ENCODE data around the gene DNAH8.

Gene DNAH8

DNA sequence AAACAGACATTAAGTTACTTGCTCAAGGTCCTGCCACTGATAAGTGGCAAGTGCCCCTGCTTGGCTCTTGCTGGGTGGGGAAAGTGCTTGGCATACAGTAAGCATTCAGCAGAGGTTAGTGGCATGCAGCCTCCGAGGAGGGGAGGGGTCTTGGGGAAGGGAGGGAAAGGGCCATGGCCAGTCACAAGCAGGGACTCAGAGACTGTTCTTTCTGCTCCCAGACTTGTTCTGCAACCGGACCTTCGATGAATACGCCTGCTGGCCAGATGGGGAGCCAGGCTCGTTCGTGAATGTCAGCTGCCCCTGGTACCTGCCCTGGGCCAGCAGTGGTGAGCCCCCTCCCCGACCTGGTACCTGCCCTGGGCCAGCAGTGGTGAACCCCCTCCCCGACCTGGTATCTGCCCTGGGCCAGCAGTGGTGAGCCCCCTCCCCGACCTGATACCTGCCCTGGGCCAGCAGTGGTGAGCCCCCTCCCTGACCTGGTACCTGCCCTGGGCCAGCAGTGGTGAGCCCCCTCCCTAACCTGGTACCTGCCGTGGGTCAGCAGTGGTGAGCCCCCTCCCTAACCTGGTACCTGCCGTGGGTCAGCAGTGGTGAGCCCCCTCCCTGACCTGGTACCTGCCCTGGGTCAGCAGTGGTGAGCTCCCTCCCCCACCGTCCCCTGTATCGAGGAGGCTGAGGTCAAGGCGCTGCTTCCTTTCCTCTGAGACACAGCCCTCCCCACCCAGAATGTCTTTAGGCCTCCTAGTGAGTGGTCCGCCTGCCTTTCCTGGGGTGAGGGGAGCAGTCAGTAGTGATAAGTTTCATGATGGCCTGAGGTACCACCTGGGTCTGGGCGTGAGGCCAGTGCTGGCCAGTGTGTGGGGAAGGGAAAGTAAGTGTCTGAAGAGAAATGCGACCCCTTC lies 342.4 kb downstream of the DNAH8 start:
- H3K27ac ChIP-seq, result no peak overlapping the region
- no peak overlapping the region for H3K4me3 ChIP-seq

DNA sequence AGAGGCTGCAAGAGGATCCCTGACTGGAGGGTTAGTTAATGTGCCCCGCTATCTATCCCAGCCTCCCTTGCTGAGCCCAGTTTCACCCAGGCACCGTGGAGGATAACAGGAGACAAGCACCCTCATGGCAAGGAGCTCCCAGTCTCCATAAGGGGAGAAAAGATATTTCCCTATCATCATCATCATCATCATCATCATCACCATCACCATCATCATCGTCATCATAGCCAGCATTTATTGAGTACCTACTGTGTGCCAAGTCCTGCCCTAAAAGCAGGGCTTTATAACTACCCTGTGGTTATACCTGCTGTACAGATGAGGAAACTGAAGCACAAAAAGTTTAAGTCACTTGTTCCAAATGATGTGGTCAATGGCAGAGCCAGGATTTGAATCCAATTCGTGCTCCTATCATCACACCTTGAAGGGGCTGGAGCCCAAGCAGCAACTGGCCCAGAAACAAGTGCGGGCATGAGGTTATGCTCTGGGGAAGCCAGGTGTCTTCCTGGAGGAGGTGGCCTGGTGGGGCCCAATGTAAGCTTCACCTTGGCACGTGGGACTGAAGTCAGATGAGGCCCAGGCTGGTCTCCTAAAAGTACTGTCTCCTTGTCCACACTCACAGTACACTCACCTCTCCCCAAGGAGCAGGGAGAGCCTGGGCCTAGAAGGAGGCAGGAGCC lies 343.5 kb downstream of the DNAH8 start:
- Histone ChIP-seq H3K4me3 (no peak overlapping the region), H3K27ac (no peak overlapping the region)

GRCh38 chr6:39059496-39060310 lies 344.6 kb downstream of the DNAH8 start:
- Histone ChIP-seq H3K4me3 (no peak overlapping the region), H3K27ac (no peak overlapping the region)

- Histone ChIP-seq H3K4me3 (no peak overlapping the region), H3K27ac (peak overlapping the region in 1 of 21 experiments; percentile 6)
These were observed 345.5 kb downstream of the DNAH8 start for GRCh38 chr6:39060467-39061160.

DNA sequence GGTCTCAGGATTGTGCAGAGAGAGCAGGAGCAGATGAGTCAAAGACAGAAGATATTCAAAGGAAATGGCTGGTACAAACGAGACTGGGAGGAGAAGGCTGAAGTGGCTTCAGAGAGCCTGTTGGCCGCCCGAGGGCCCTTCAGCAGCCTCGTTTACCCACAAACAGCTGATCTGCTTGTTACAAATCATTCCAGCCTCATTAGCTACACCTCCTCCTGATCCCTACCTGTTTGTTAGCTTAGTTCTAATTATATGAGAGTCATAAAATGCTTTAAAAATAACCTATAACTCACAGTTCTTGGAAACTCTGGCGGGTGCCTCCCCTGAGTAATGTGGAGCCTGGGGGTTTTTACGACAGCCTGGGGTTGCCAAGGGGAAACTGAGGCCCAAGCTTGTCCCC lies 346.1 kb downstream of the DNAH8 start:
- Histone ChIP-seq H3K4me3 (no peak overlapping the region), H3K27ac (peak overlapping the region in 1 of 21 experiments; percentile 44)

- Histone ChIP-seq H3K27ac (peak overlapping the region in 1 of 21 experiments; percentile 44), H3K4me3 (no peak overlapping the region)
These were observed 346.5 kb downstream of the DNAH8 start for GRCh38 chr6:39061588-39061987.

- Histone ChIP-seq H3K27ac (peak overlapping the region in 1 of 21 experiments; percentile 44), H3K4me3 (no peak overlapping the region)
These were observed 347.1 kb downstream of the DNAH8 start for GRCh38 chr6:39062014-39062740.

GRCh38 chr6:39063526-39063925 lies 348.4 kb downstream of the DNAH8 start:
- Histone ChIP-seq H3K4me3 (no peak overlapping the region), H3K27ac (no peak overlapping the region)

- Histone ChIP-seq H3K27ac (no peak overlapping the region), H3K4me3 (no peak overlapping the region)
These were observed 350.4 kb downstream of the DNAH8 start for GRCh38 chr6:39065561-39065960.

GRCh38 chr6:39068391-39068790 lies 353.3 kb downstream of the DNAH8 start:
- no peak overlapping the region for H3K4me3 ChIP-seq
- no peak overlapping the region for H3K27ac ChIP-seq

DNA sequence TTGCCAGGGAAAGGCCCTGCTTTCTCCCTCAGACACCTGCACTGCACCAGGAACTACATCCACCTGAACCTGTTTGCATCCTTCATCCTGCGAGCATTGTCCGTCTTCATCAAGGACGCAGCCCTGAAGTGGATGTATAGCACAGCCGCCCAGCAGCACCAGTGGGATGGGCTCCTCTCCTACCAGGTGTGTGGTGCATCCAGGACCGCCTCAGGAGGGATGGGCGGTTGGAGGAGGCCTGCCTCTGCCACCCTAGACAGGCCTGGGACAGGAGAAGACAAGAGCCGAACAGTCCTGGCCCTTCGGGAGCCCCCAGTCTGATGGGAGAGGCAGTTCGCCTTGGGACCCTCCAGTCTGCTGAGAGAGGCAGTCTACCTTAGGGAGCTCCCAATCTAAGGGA lies 357.7 kb downstream of the DNAH8 start:
- no peak overlapping the region for H3K27ac ChIP-seq
- H3K4me3 ChIP-seq, result no peak overlapping the region

DNA sequence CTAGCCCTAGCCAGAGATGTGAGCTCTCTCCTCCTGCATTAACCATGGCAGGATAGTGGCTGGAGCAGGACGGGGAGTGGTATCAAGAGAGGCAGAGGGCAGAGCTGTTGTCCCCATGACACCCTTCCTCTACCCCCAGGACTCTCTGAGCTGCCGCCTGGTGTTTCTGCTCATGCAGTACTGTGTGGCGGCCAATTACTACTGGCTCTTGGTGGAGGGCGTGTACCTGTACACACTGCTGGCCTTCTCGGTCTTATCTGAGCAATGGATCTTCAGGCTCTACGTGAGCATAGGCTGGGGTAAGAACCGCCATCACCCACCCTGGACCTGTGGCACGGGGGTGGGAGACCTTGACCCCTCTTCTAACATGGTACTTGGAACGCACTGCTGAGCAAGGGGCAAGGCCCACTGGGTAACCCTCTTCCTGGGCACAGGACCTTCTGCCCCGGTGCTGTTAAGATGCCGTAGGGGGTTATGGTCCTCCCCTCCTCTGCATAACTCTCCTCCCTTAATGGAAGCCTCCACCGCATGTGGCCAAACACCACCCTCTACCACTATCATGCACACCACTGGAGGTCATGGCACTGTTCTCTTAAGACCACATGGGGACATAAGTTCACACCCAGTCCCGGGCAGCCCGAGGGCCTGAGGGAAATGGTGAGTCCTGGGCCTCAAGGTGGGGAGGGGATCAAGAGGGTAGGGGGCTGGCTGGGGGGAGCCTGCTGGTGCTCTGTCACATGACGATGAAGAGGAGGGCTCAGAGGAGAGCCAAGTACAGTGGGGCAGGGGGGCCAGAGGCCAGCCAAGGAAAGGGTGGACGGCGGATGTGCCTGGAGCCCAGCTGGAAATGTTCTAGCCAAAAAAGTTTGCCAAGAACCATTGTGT lies 358.6 kb downstream of the DNAH8 start:
- Histone ChIP-seq H3K4me3 (no peak overlapping the region), H3K27ac (no peak overlapping the region)

- H3K4me3 ChIP-seq, result no peak overlapping the region
- no peak overlapping the region for H3K27ac ChIP-seq
These were observed 359.4 kb downstream of the DNAH8 start for GRCh38 chr6:39074486-39074885.

DNA sequence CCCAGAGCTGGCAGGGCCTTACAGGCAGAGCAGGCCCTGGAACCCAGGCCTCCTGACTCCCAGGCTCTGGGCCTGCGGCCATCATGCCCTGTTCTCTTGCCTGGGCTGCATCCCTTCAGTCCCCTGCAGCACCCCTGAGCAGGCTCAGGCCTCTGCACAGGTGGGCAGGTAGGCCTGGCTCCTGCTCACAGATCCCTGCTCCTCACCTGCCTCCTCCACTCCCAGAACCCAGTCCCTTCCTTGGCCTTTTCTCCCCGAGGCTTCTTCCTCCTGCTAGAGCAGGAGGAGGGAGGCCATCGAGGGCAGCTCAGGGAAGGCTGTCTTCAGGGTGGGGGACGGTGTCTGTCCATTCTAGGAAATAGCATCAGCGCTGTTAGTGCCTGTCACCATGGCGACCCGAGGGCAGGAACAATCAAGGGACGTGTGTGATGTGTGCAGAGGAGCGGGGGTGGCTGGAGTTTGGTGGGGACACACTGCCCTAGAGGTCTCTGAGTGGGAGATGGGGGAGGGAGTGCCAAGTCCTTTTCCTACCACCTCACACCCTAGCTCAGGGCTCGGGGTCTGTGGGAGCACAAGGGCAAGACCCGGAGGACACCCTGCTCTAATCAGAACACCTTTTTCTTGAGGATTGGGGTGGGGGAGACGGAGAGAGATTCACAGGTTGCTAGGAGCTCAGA lies 360.0 kb downstream of the DNAH8 start:
- H3K4me3 ChIP-seq, result no peak overlapping the region
- no peak overlapping the region for H3K27ac ChIP-seq

GRCh38 chr6:39075807-39076622 lies 360.9 kb downstream of the DNAH8 start:
- no peak overlapping the region for H3K4me3 ChIP-seq
- no peak overlapping the region for H3K27ac ChIP-seq

DNA sequence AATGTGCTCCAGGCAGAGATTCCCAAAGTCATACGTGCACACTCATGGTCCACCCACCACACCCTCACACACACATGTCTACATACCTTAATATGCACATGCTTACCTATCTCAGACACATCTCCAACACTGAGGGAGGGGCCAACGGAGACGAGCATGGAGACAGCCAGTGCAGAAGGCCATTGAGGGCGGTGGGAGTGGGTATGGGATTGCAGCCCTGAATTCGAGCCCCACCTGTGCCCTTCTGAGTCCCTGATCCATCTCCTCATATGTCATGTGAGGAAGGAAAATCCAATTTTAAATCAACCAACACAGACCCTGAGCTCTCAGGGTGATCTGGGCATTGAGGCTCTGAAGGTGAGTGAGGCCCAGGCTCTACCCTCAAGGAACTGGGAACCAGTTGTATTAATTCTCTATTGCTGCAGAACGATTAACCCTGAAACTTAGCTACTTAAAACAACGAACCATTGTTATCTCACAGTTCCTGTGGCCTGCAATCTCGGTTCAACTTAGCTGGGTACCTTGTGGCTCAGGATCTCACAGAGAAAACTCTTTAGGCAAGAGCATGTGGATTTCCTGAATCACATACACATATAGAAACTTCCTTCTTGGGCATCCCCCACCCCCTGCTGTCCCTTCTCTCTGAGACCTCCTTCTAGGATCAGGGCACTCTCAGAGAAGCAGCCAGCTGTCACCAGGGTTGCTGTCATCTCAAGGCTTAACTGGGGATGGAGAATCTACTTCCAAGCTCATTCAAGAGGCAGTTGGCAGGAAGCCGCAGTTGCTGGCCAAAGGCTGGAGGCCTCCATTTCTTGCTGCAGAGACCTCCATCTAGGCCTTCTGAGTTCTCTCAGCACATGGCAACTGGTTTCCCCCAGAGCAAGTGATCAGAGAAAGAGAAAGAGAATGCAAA lies 361.8 kb downstream of the DNAH8 start:
- H3K4me3 ChIP-seq, result no peak overlapping the region
- H3K27ac ChIP-seq, result no peak overlapping the region
